GM12878 (cell line): ENCODE results near the gene FLT3LG. TPM values are rescaled to one million over a fixed set of nuclear protein-coding genes. Genes with fewer than 3 reads are reported as not detected.

ENCODE experiments used
- microRNA counts: library from miRNA; unstranded; fragments of <30 nt; microRNA quantifications from one replicate; lab custom pipeline; 2016
- microRNA-seq: library from miRNA; unstranded; fragments of <30 nt; microRNA quantifications from one replicate; pipeline ENCODE4, GENCODE V29; 2018
- polyA plus RNA-seq, 11 experiments: library from polyadenylated mRNA; depleted of rRNA in 4 of 11; unstranded in 6 of 11; stranded (reverse) in 5 of 11; fragments of >200 nt; fragmentation: Nextera tagmentation in 4 of 11; fragmentation: Illumina TruSeq in 1 of 11; extraction: Ambion mirVana in 4 of 11; extraction: Trizol in 1 of 11; gene quantifications; 1 replicate in 1 of 11; 2 replicates in 10 of 11; pipeline versions ENCODE4 v1.2.1 to v1.2.3, GENCODE V29; 2011 to 2016; ENCODE audit warnings: inconsistent platforms in 2 of 11, missing spikeins in 2 of 11, low read depth in 1 of 11
- small RNA-seq: library from RNA; depleted of rRNA; stranded (forward); fragments of <200 nt; gene quantifications from one replicate; pipeline ENCODE3, GENCODE V24; 2014
- total RNA-seq, 4 experiments: library from RNA; depleted of rRNA in 3 of 4; stranded (reverse); fragments of >200 nt in 3 of 4; fragmentation: Illumina TruSeq in 1 of 4; extraction: Trizol in 1 of 4; gene quantifications; 2 replicates each; pipeline versions ENCODE4 v1.2.1 to v1.2.3, GENCODE V29; 2013 to 2021

The FLT3LG gene
- total and polyA plus RNA-seq, 10 of the 15 experiments (the other 5 are each of a cell fraction or from before 2014, with no cell fraction given) = 0.68 to 13.1 (median 4.3) TPM

MicroRNAs within 50 kb of the gene (microRNA counts, 767-probe panel; counts per million panel counts)
- microRNA hsa-miR-150-5p (lab: Ali Mortazavi, UCI) = 3,484 counts per million, percentile 92 among the panel's probes with 10 or more counts

Small RNA genes within 50 kb of the gene (microRNA-seq; reads per million reads assigned to microRNA genes)
- gene MIR150 = 42.9 reads per million, percentile 66 among the genes with 10 or more reads in this experiment

Small RNA genes within 50 kb of the gene (small RNA-seq; reads per million reads assigned to genes)
- gene COX6CP7 (not detected), gene MIR150 (39.5 reads per million, percentile 98 among the genes with 10 or more reads in this experiment), gene SNORD32A (not detected), gene SNORD33 (not detected), gene SNORD34 (not detected), gene SNORD35A (not detected), gene SNORD35B (not detected)

Other genes starting within 250 kb of the FLT3LG start
Only the 7 nearest of the 24 such genes appear.
- gene GFY, start 48.8 kb upstream of the FLT3LG start, total RNA-seq (2014; rRNA removed) = not detected in 2 replicates
- gene GFY, start 48.8 kb upstream of the FLT3LG start, total RNA-seq (2014; rRNA removed; fragmentation: Illumina TruSeq; extraction: Trizol) = not detected in 2 replicates
- not detected in 2 replicates for gene GFY, start 48.8 kb upstream of the FLT3LG start, total RNA-seq (2021)
- gene GFY, start 48.8 kb upstream of the FLT3LG start, polyA plus RNA-seq (2011; rRNA removed) = 0.05 TPM in 1 of 2 replicates, not detected in the other
- gene GFY, start 48.8 kb upstream of the FLT3LG start, polyA plus RNA-seq (2014; fragmentation: Illumina TruSeq; extraction: Trizol) = not detected in 2 replicates
- gene GFY, start 48.8 kb upstream of the FLT3LG start, polyA plus RNA-seq (2014; fragmentation: Nextera tagmentation; extraction: Ambion mirVana) = not detected
- gene GFY, start 48.8 kb upstream of the FLT3LG start, polyA plus RNA-seq (2014; rRNA removed) = not detected in 2 replicates
- not detected for gene GFY, start 48.8 kb upstream of the FLT3LG start, polyA plus RNA-seq (2016; fragmentation: Nextera tagmentation; extraction: Ambion mirVana)
- gene SLC17A7, start 32.7 kb upstream of the FLT3LG start, total RNA-seq (2014; rRNA removed) = not detected in 2 replicates
- gene SLC17A7, start 32.7 kb upstream of the FLT3LG start, total RNA-seq (2014; rRNA removed; fragmentation: Illumina TruSeq; extraction: Trizol) = not detected in 2 replicates
- gene SLC17A7, start 32.7 kb upstream of the FLT3LG start, total RNA-seq (2021) = 0.08 TPM in 2 replicates
- gene SLC17A7, start 32.7 kb upstream of the FLT3LG start, polyA plus RNA-seq (2011; rRNA removed) = 0.23 and 0.24 TPM in 2 replicates
- 0.03 and 0.06 TPM in 2 replicates for gene SLC17A7, start 32.7 kb upstream of the FLT3LG start, polyA plus RNA-seq (2014; fragmentation: Illumina TruSeq; extraction: Trizol)
- not detected for gene SLC17A7, start 32.7 kb upstream of the FLT3LG start, polyA plus RNA-seq (2014; fragmentation: Nextera tagmentation; extraction: Ambion mirVana)
- 0.04 TPM in 1 of 2 replicates, not detected in the other for gene SLC17A7, start 32.7 kb upstream of the FLT3LG start, polyA plus RNA-seq (2014; rRNA removed)
- not detected for gene SLC17A7, start 32.7 kb upstream of the FLT3LG start, polyA plus RNA-seq (2016; fragmentation: Nextera tagmentation; extraction: Ambion mirVana)
- gene PIH1D1, start 22.4 kb upstream of the FLT3LG start, total RNA-seq (2014; rRNA removed) = 130 and 137 TPM in 2 replicates
- gene PIH1D1, start 22.4 kb upstream of the FLT3LG start, total RNA-seq (2014; rRNA removed; fragmentation: Illumina TruSeq; extraction: Trizol) = 83.8 and 84.3 TPM in 2 replicates
- gene PIH1D1, start 22.4 kb upstream of the FLT3LG start, total RNA-seq (2021) = 112 and 117 TPM in 2 replicates
- 84.6 and 95.3 TPM in 2 replicates for gene PIH1D1, start 22.4 kb upstream of the FLT3LG start, polyA plus RNA-seq (2011; rRNA removed)
- gene PIH1D1, start 22.4 kb upstream of the FLT3LG start, polyA plus RNA-seq (2014; fragmentation: Illumina TruSeq; extraction: Trizol) = 40.6 and 73.6 TPM in 2 replicates
- gene PIH1D1, start 22.4 kb upstream of the FLT3LG start, polyA plus RNA-seq (2014; fragmentation: Nextera tagmentation; extraction: Ambion mirVana) = 10 to 100 TPM; 16.1 to 39.9 TPM
- 122 and 123 TPM in 2 replicates for gene PIH1D1, start 22.4 kb upstream of the FLT3LG start, polyA plus RNA-seq (2014; rRNA removed)
- gene PIH1D1, start 22.4 kb upstream of the FLT3LG start, polyA plus RNA-seq (2016; fragmentation: Nextera tagmentation; extraction: Ambion mirVana) = 100 to 1,000 TPM; 141 to 153 TPM
- gene ALDH16A1, start 21.0 kb upstream of the FLT3LG start, total RNA-seq (2014; rRNA removed) = 31.9 and 46.3 TPM in 2 replicates
- gene ALDH16A1, start 21.0 kb upstream of the FLT3LG start, total RNA-seq (2014; rRNA removed; fragmentation: Illumina TruSeq; extraction: Trizol) = 8.7 and 9.5 TPM in 2 replicates
- 43.6 and 49.3 TPM in 2 replicates for gene ALDH16A1, start 21.0 kb upstream of the FLT3LG start, total RNA-seq (2021)
- 3.1 and 6.4 TPM in 2 replicates for gene ALDH16A1, start 21.0 kb upstream of the FLT3LG start, polyA plus RNA-seq (2011; rRNA removed)
- gene ALDH16A1, start 21.0 kb upstream of the FLT3LG start, polyA plus RNA-seq (2014; fragmentation: Illumina TruSeq; extraction: Trizol) = 0.43 and 1.7 TPM in 2 replicates
- 1 to 10 TPM; 4.5 to 6.2 TPM for gene ALDH16A1, start 21.0 kb upstream of the FLT3LG start, polyA plus RNA-seq (2014; fragmentation: Nextera tagmentation; extraction: Ambion mirVana)
- gene ALDH16A1, start 21.0 kb upstream of the FLT3LG start, polyA plus RNA-seq (2014; rRNA removed) = 31.0 and 41.4 TPM in 2 replicates
- 10 to 100 TPM; 26.8 to 40.0 TPM for gene ALDH16A1, start 21.0 kb upstream of the FLT3LG start, polyA plus RNA-seq (2016; fragmentation: Nextera tagmentation; extraction: Ambion mirVana)
- 6,558 and 7,287 TPM in 2 replicates for gene RPL13A, start 13.4 kb downstream of the FLT3LG start, total RNA-seq (2014; rRNA removed)
- gene RPL13A, start 13.4 kb downstream of the FLT3LG start, total RNA-seq (2014; rRNA removed; fragmentation: Illumina TruSeq; extraction: Trizol) = 3,471 and 3,692 TPM in 2 replicates
- 5,103 and 5,273 TPM in 2 replicates for gene RPL13A, start 13.4 kb downstream of the FLT3LG start, total RNA-seq (2021)
- 2,172 and 3,936 TPM in 2 replicates for gene RPL13A, start 13.4 kb downstream of the FLT3LG start, polyA plus RNA-seq (2011; rRNA removed)
- gene RPL13A, start 13.4 kb downstream of the FLT3LG start, polyA plus RNA-seq (2014; fragmentation: Illumina TruSeq; extraction: Trizol) = 1,413 and 3,666 TPM in 2 replicates
- gene RPL13A, start 13.4 kb downstream of the FLT3LG start, polyA plus RNA-seq (2014; fragmentation: Nextera tagmentation; extraction: Ambion mirVana) = 1,000 to 10,000 TPM; 4,595 to 5,196 TPM
- 7,317 and 8,961 TPM in 2 replicates for gene RPL13A, start 13.4 kb downstream of the FLT3LG start, polyA plus RNA-seq (2014; rRNA removed)
- 1,000 to 10,000 TPM; 1,426 to 1,490 TPM for gene RPL13A, start 13.4 kb downstream of the FLT3LG start, polyA plus RNA-seq (2016; fragmentation: Nextera tagmentation; extraction: Ambion mirVana)
- 4,375 and 4,445 TPM in 2 replicates for gene RPS11, start 22.2 kb downstream of the FLT3LG start, total RNA-seq (2014; rRNA removed)
- gene RPS11, start 22.2 kb downstream of the FLT3LG start, total RNA-seq (2014; rRNA removed; fragmentation: Illumina TruSeq; extraction: Trizol) = 5,436 and 5,566 TPM in 2 replicates
- gene RPS11, start 22.2 kb downstream of the FLT3LG start, total RNA-seq (2021) = 2,768 and 2,873 TPM in 2 replicates
- gene RPS11, start 22.2 kb downstream of the FLT3LG start, polyA plus RNA-seq (2011; rRNA removed) = 2,519 and 3,846 TPM in 2 replicates
- 9,872 and 11,122 TPM in 2 replicates for gene RPS11, start 22.2 kb downstream of the FLT3LG start, polyA plus RNA-seq (2014; fragmentation: Illumina TruSeq; extraction: Trizol)
- 1,000 to 10,000 TPM; 4,277 to 4,566 TPM for gene RPS11, start 22.2 kb downstream of the FLT3LG start, polyA plus RNA-seq (2014; fragmentation: Nextera tagmentation; extraction: Ambion mirVana)
- 5,188 and 5,232 TPM in 2 replicates for gene RPS11, start 22.2 kb downstream of the FLT3LG start, polyA plus RNA-seq (2014; rRNA removed)
- gene RPS11, start 22.2 kb downstream of the FLT3LG start, polyA plus RNA-seq (2016; fragmentation: Nextera tagmentation; extraction: Ambion mirVana) = 1,000 to 10,000 TPM; 1,714 to 1,771 TPM
- gene FCGRT, start 38.4 kb downstream of the FLT3LG start, total RNA-seq (2014; rRNA removed) = 0.51 TPM in 1 of 2 replicates, not detected in the other
- gene FCGRT, start 38.4 kb downstream of the FLT3LG start, total RNA-seq (2014; rRNA removed; fragmentation: Illumina TruSeq; extraction: Trizol) = not detected in 2 replicates
- 0.56 and 2.4 TPM in 2 replicates for gene FCGRT, start 38.4 kb downstream of the FLT3LG start, total RNA-seq (2021)
- 0.78 and 0.81 TPM in 2 replicates for gene FCGRT, start 38.4 kb downstream of the FLT3LG start, polyA plus RNA-seq (2011; rRNA removed)
- 0.19 TPM in 1 of 2 replicates, not detected in the other for gene FCGRT, start 38.4 kb downstream of the FLT3LG start, polyA plus RNA-seq (2014; fragmentation: Illumina TruSeq; extraction: Trizol)
- gene FCGRT, start 38.4 kb downstream of the FLT3LG start, polyA plus RNA-seq (2014; fragmentation: Nextera tagmentation; extraction: Ambion mirVana) = under 1 TPM in 1 of 2 experiments, not detected in 1; 0.18 TPM
- gene FCGRT, start 38.4 kb downstream of the FLT3LG start, polyA plus RNA-seq (2014; rRNA removed) = 0.29 and 0.49 TPM in 2 replicates
- gene FCGRT, start 38.4 kb downstream of the FLT3LG start, polyA plus RNA-seq (2016; fragmentation: Nextera tagmentation; extraction: Ambion mirVana) = under 1 TPM; 0.11 to 0.43 TPM